LoVo (cell line): ENCODE results near the gene HEBP1.
A peak's percentile ranks its signal among the peaks of the same experiment; 100 is the strongest.

Experiments
- DNase-seq: peaks from one replicate; pipeline ENCODE4 v3.0.0-alpha.2; 2016; ENCODE audit warnings: low spot score

The HEBP1 gene

GRCh38 chr12:13023811-13024530, 23.9 kb upstream of the HEBP1 start:
- peak; percentile 22 for DNase-seq

- DNase-seq = no peak
Observed at GRCh38 chr12:13022851-13023271, 22.8 kb upstream of the HEBP1 start.

- no peak for DNase-seq
Observed at GRCh38 chr12:13011098-13011497, 11.0 kb upstream of the HEBP1 start.

- DNase-seq = no peak
Observed at GRCh38 chr12:13008741-13009380, 8.8 kb upstream of the HEBP1 start.

- no peak for DNase-seq
Observed at GRCh38 chr12:13007496-13008233, 7.6 kb upstream of the HEBP1 start.

GRCh38 chr12:13005649-13006048, 5.6 kb upstream of the HEBP1 start:
- no peak for DNase-seq

- no peak for DNase-seq
Observed at GRCh38 chr12:13004986-13005385, 4.9 kb upstream of the HEBP1 start.

- no peak for DNase-seq
Observed at GRCh38 chr12:13004361-13004760, 4.3 kb upstream of the HEBP1 start.

GRCh38 chr12:13002301-13003097, 2.4 kb upstream of the HEBP1 start:
- no peak for DNase-seq

- no peak for DNase-seq
Observed at GRCh38 chr12:13001775-13002040, 1.6 kb upstream of the HEBP1 start.

GRCh38 chr12:13000925-13001774, 1.1 kb upstream of the HEBP1 start:
- DNase-seq = peak; percentile 63

- no peak for DNase-seq
Observed at GRCh38 chr12:13000616-13000924, 505 bp upstream of the HEBP1 start.

GRCh38 chr12:12999271-12999958, 650 bp downstream of the HEBP1 start:
- DNase-seq = peak; percentile 32

- DNase-seq = no peak
Observed at GRCh38 chr12:12998248-12998647, 1.8 kb downstream of the HEBP1 start.

- no peak for DNase-seq
Observed at GRCh38 chr12:12997734-12998133, 2.3 kb downstream of the HEBP1 start.

- DNase-seq = no peak
Observed at GRCh38 chr12:12997156-12997555, 2.9 kb downstream of the HEBP1 start.

GRCh38 chr12:12996209-12996608, 3.9 kb downstream of the HEBP1 start:
- DNase-seq = no peak

GRCh38 chr12:12995088-12995487, 5.0 kb downstream of the HEBP1 start:
- DNase-seq = no peak

- no peak for DNase-seq
Observed at GRCh38 chr12:12993367-12993766, 6.7 kb downstream of the HEBP1 start.

GRCh38 chr12:12992418-12993130, 7.5 kb downstream of the HEBP1 start:
- no peak for DNase-seq
